ENCODE data around the gene ENAM. TPM values are rescaled to one million over a fixed set of nuclear protein-coding genes. Genes with fewer than 3 reads are reported as not detected.
A peak's percentile ranks its signal among the peaks of the same experiment; 100 is the strongest.

ENAM gene
- polyA plus RNA-seq, 1 of the 3 experiments (the other 2 are of a cell fraction), result 0.20 TPM

- 3% methylated on average over 63 of the region's 70 CpGs for WGBS (ENCODE audit: low lambda C conversion rate)
- Histone ChIP-seq H3K4me3 (ENCODE audit: low read depth in 2 of 2, low read length in 1 of 2) (peak within 1 kb of the TSS; percentile 90 to 98), H3K4me1 (ENCODE audit: control insufficient read depth in 1 of 2, insufficient read depth in 2 of 2, low read depth in 1 of 2, low read length in 1 of 2) (peaks cover 6 to 13% of the 10 kb centered on the region in 2 experiments; a peak in 3 of 4 replicates), H3K36me3 (replicated peaks in 1 of 2; ENCODE audit: control insufficient read depth in 1 of 2, insufficient read depth in 2 of 2, low read length in 1 of 2) (peaks cover 24 to 30% of the 10 kb centered on the region in 2 experiments), H3K27me3 (ENCODE audit: insufficient read depth) (no peaks in the 10 kb centered on the region; the same call in 1 of the 2 replicates), H3K27ac (ENCODE audit: low read depth in 2 of 2, low read length in 1 of 2) (peak within 1 kb of the TSS; percentile 93 to 94), H3K4me2 (peak within 1 kb of the TSS; percentile 85), H3K9ac (peak within 1 kb of the TSS; percentile 91), H4K20me1 (ENCODE audit: insufficient read depth) (peaks cover 19% of the 10 kb centered on the region), H2AFZ (ENCODE audit: low read depth) (peak within 1 kb of the TSS; percentile 98), H3K79me2 (ENCODE audit: insufficient read depth) (peaks cover 46% of the 10 kb centered on the region), H3K9me3 (no peaks in the 10 kb centered on the region), H3K9me2 (no peaks in the 10 kb centered on the region), H3F3A (replicated peaks; ENCODE audit: insufficient read depth) (peaks cover 15% of the 10 kb centered on the region)
- POLR2A ChIA-PET, result interaction anchor here (1.9 to 2.9 kb wide), 2 partner anchors 16 to 34 kb away, joined by 11 to 14 read pairs; partner anchors contain the start of gene RUFY3
- peak; percentile 87 for DNase-seq
- CTCF ChIA-PET, result interaction anchor here (0.6 to 6.5 kb wide), 16 partner anchors 9 to 338 kb away, joined by 3 to 48 read pairs (median 3); no protein-coding TSS in a partner anchor
- peak; percentile 94; the same call in 1 of the 2 replicates for TF ChIP-seq SIN3A (IDR thresholded peaks at IDR 0.05; ENCODE audit: borderline replicate concordance, low read depth, low read length)
- peak; percentile 94 for TF ChIP-seq MAX (IDR thresholded peaks at IDR 0.05; ENCODE audit: low read depth)
- peak; percentile 97 for TF ChIP-seq CHD2 (IDR thresholded peaks at IDR 0.05; ENCODE audit: low read length, partially characterized antibody)
- peak; percentile 98 for TF ChIP-seq GABPA (IDR thresholded peaks at IDR 0.05; ENCODE audit: low read depth)
- TF ChIP-seq FOXJ3 (CRISPR knock-in tag; IDR thresholded peaks at IDR 0.05), result peak; percentile 63
- TF ChIP-seq TAF1 (IDR thresholded peaks at IDR 0.05; ENCODE audit: borderline replicate concordance, low read depth, low read length), result peak; percentile 87
- TF ChIP-seq GATA2 (CRISPR knock-in tag; IDR thresholded peaks at IDR 0.05), result peak; percentile 83
- no peak for TF ChIP-seq JUND (IDR thresholded peaks at IDR 0.05)
- peak; percentile 69; the same call in 1 of the 2 replicates for TF ChIP-seq YY1 (IDR thresholded peaks at IDR 0.05; ENCODE audit: low read depth)
- peak; percentile 94 for TF ChIP-seq ZBTB33 (IDR thresholded peaks at IDR 0.05; ENCODE audit: borderline replicate concordance, low read depth)
- peak; percentile 57; the same call in 1 of the 2 replicates for TF ChIP-seq TCF12 (IDR thresholded peaks at IDR 0.05)
- no peak for TF ChIP-seq EZH2phosphoT487 (IDR thresholded peaks at IDR 0.05; ENCODE audit: borderline replicate concordance, low read depth)
- TF ChIP-seq NFIC (IDR thresholded peaks at IDR 0.05; ENCODE audit: borderline replicate concordance), result no peak; the same call in 1 of the 2 replicates
- TF ChIP-seq PBX3 (IDR thresholded peaks at IDR 0.05), result 0 out of 2 replicates have a peak, but pooled peaks have one; percentile 24
- TF ChIP-seq NRF1 (IDR thresholded peaks at IDR 0.05; ENCODE audit: low read depth, low read length), result peak; percentile 34; the same call in 1 of the 2 replicates
- TF ChIP-seq RCOR1 (IDR thresholded peaks at IDR 0.05; ENCODE audit: low read length), result peak; percentile 62
- TF ChIP-seq MEF2A (IDR thresholded peaks at IDR 0.05; ENCODE audit: borderline replicate concordance, low read depth), result no peak
- TF ChIP-seq MXI1 (IDR thresholded peaks at IDR 0.05; ENCODE audit: low read depth, low read length), result peak; percentile 91
- TF ChIP-seq RAD21 (IDR thresholded peaks at IDR 0.05; ENCODE audit: low read length), result peak; percentile 63
- TF ChIP-seq USF1 (IDR thresholded peaks at IDR 0.05; ENCODE audit: borderline replicate concordance, low read depth), result peak; percentile 80; the same call in 1 of the 2 replicates
- peak; percentile 27; the same call in 1 of the 2 replicates for TF ChIP-seq IRF3 (IDR thresholded peaks at IDR 0.05; ENCODE audit: low read depth, low read length)
- TF ChIP-seq SMC3 (IDR thresholded peaks at IDR 0.05; ENCODE audit: low read depth, low read length), result peak; percentile 77
- TF ChIP-seq ELF1 (IDR thresholded peaks at IDR 0.05), result peak; percentile 90
- TF ChIP-seq CTCF (IDR thresholded peaks at IDR 0.05), result peak; percentile 97
Measured at GRCh38 chr4:70687821-70688794, 59.6 kb downstream of the ENAM start, which contains the start of gene UTP3. TSS of gene UTP3 (plus strand) at chr4:70688532. CDS start at chr4:70688678, 146 bp downstream.
